H1 (cell line): ENCODE measurements around the gene EEF2. TPM values are rescaled to one million over a fixed set of nuclear protein-coding genes. Genes with fewer than 3 reads are reported as not detected.

Experiments
- BACH1 ChIP-seq: IDR thresholded peaks from 2 replicates; pipeline ENCODE4 v1.6.1; 2012; ENCODE audit warnings: low read length, improper control_type of control experiment
- CBX8 ChIP-seq: fragments of 300-800, 300-1000 bp; sonication (generic); IDR thresholded peaks from 2 replicates; pipeline ENCODE4 v1.7.1; 2016; ENCODE audit warnings: low read depth, low read length, borderline replicate concordance
- CREB1 ChIP-seq: IDR thresholded peaks from 2 replicates; pipeline ENCODE4 v1.6.1; 2012; ENCODE audit warnings: inconsistent platforms
- CTBP2 ChIP-seq: IDR thresholded peaks from 2 replicates; pipeline ENCODE4 v1.7.0; 2011; ENCODE audit warnings: borderline replicate concordance, mild to moderate bottlenecking, moderate library complexity, mixed read lengths, low read length; ENCODE audit not compliant: insufficient read depth, insufficient read length
- CTCF ChIP-seq, 3 experiments: IDR thresholded peaks; 1 replicate in 2 of 3; 2 replicates in 1 of 3; pipeline versions ENCODE4 v1.5.1 to v1.6.1; 2011; ENCODE audit warnings: low read length in 3 of 3, mild to moderate bottlenecking in 3 of 3, inconsistent platforms in 2 of 3, low read depth in 1 of 3, moderate library complexity in 1 of 3; ENCODE audit not compliant: insufficient read depth in 1 of 3; ENCODE audit errors: control extremely low read depth in 1 of 3
- EGR1 ChIP-seq: IDR thresholded peaks from 2 replicates; pipeline ENCODE4 v1.6.1; 2011; ENCODE audit warnings: low read depth, low read length, borderline replicate concordance
- EP300 ChIP-seq, 2 experiments: IDR thresholded peaks; 1 replicate in 1 of 2; 2 replicates in 1 of 2; pipeline ENCODE4 v1.6.1; 2011 to 2012; ENCODE audit warnings: low read depth in 2 of 2, low read length in 2 of 2, mild to moderate bottlenecking in 2 of 2, borderline replicate concordance in 1 of 2, inconsistent platforms in 1 of 2, moderate library complexity in 1 of 2
- MAX ChIP-seq: IDR thresholded peaks from 2 replicates; pipeline ENCODE4 v1.6.1; 2012; ENCODE audit warnings: inconsistent platforms
- NRF1 ChIP-seq: IDR thresholded peaks from 2 replicates; pipeline ENCODE4 v1.6.1; 2011; ENCODE audit warnings: mild to moderate bottlenecking, low read depth, low read length, improper control_type of control experiment
- POLR2AphosphoS5 ChIP-seq: IDR thresholded peaks from 2 replicates; pipeline ENCODE4 v1.6.1; 2011; ENCODE audit warnings: low read depth, low read length
- RAD21 ChIP-seq, 2 experiments: IDR thresholded peaks in 1 of 2; conservative IDR thresholded peaks in 1 of 2; 2 replicates each; pipeline ENCODE4 v1.6.1; 2011; ENCODE audit warnings: low read depth in 2 of 2, low read length in 2 of 2, improper control_type of control experiment in 1 of 2, inconsistent platforms in 1 of 2, mild to moderate bottlenecking in 1 of 2, moderate library complexity in 1 of 2
- RFX5 ChIP-seq: IDR thresholded peaks from 2 replicates; pipeline ENCODE4 v1.6.1; 2011; ENCODE audit warnings: low read depth, low read length, improper control_type of control experiment, borderline replicate concordance
- RXRA ChIP-seq: IDR thresholded peaks from 2 replicates; pipeline ENCODE4 v1.6.1; 2011; ENCODE audit warnings: low read depth, mild to moderate bottlenecking, low read length, moderate library complexity; ENCODE audit not compliant: insufficient read depth
- SIRT6 ChIP-seq: IDR thresholded peaks from one replicate; pipeline ENCODE4 v1.7.1; 2012; ENCODE audit warnings: low read length, inconsistent platforms
- SP2 ChIP-seq: IDR thresholded peaks from 2 replicates; pipeline ENCODE4 v1.6.1; 2012; ENCODE audit warnings: mild to moderate bottlenecking, low read length, inconsistent platforms
- SP4 ChIP-seq: IDR thresholded peaks from 2 replicates; pipeline ENCODE4 v1.6.1; 2012; ENCODE audit warnings: low read length, inconsistent platforms
- SRF ChIP-seq: IDR thresholded peaks from 2 replicates; pipeline ENCODE4 v1.6.1; 2011; ENCODE audit warnings: mild to moderate bottlenecking, low read depth, low read length, moderate library complexity
- TAF7 ChIP-seq: optimal IDR thresholded peaks from 2 replicates; pipeline ENCODE3; 2011; ENCODE audit warnings: low read depth, mild to moderate bottlenecking, inconsistent platforms, low read length, moderate library complexity, borderline replicate concordance
- TEAD4 ChIP-seq: IDR thresholded peaks from 2 replicates; pipeline ENCODE4 v1.6.1; 2012; ENCODE audit warnings: low read depth, low read length, inconsistent platforms, mixed read lengths
- USF2 ChIP-seq: IDR thresholded peaks from 2 replicates; pipeline ENCODE4 v1.6.1; 2011; ENCODE audit warnings: low read length, improper control_type of control experiment
- polyA plus RNA-seq, 7 experiments: library from polyadenylated mRNA; depleted of rRNA in 3 of 7; stranded (reverse) in 5 of 7; unstranded in 2 of 7; fragments of >200 nt in 5 of 7; fragments of 200-250 nt in 2 of 7; gene quantifications; 1 replicate in 5 of 7; 2 replicates in 1 of 7; 4 replicates in 1 of 7; pipeline versions ENCODE4 v1.2.1 to v1.2.3, GENCODE V29; 2011 to 2013; ENCODE audit warnings: missing spikeins in 2 of 7, mixed read lengths in 2 of 7
- total RNA-seq: library from RNA; stranded (reverse); fragmentation: NEBNext Ultra II Directional; extraction: Animal tissue kit (Norgen Biotek cat#: 25700); gene quantifications from 2 replicates; pipeline ENCODE4 v1.2.1, GENCODE V29; 2021

EEF2 gene
- total and polyA plus RNA-seq, 2 of the 8 experiments (the other 6 are each of a cell fraction or from before 2014, with no cell fraction given), result 1,554 to 3,380 TPM

- TF ChIP-seq RXRA (no peak), CBX8 (no peak), CTBP2 (no peak), CREB1 (peak; percentile 87), SP2 (no peak), SIRT6 (no peak), TAF7 (peak; percentile 100), EP300 (IDR thresholded peaks at IDR 0.05; ENCODE audit: borderline replicate concordance in 1 of 2, low read depth in 2 of 2, low read length in 2 of 2) (peak in 1 of 2 experiments; percentile 24; a peak in 1 of 3 replicates), EGR1 (peak; percentile 37; the same call in 1 of the 2 replicates), SP4 (peak; percentile 82), CTCF (IDR thresholded peaks at IDR 0.05; ENCODE audit: control extremely low read depth in 1 of 3, insufficient read depth in 1 of 3, low read depth in 1 of 3, low read length in 3 of 3) (no peak; a peak in 1 of 4 replicates), USF2 (peak; percentile 96), RFX5 (no peak), BACH1 (no peak), TEAD4 (no peak), POLR2AphosphoS5 (peak; percentile 100), SRF (no peak), MAX (peak; percentile 61), NRF1 (peak; percentile 91), RAD21 (IDR thresholded peaks at IDR 0.05 in 1 of 2, conservative IDR thresholded peaks at IDR 0.05 in 1 of 2; ENCODE audit: low read depth in 2 of 2, low read length in 2 of 2) (no peak)
Observed at GRCh38 chr19:3984908-3985642, at the start of gene EEF2 (continued).
